ENCODE results near the gene IL20RA.

The IL20RA gene

GRCh38 chr6:136995521-136995920, 49.2 kb downstream of the IL20RA start:
- Histone ChIP-seq H3K36me3 (replicated peaks; ENCODE audit: insufficient read depth, low read length) (no peaks in the 10 kb centered on the region), H3K27ac (ENCODE audit: low read length) (no peak overlapping the region), H3K79me2 (ENCODE audit: low read length) (no peaks in the 10 kb centered on the region), H3K9ac (ENCODE audit: low read length) (no peak overlapping the region), H3K9me2 (replicated peaks; ENCODE audit: insufficient read depth, low read length) (no peaks in the 10 kb centered on the region), H3K4me1 (ENCODE audit: low read length) (no peaks in the 10 kb centered on the region), H3K9me3 (replicated peaks; ENCODE audit: insufficient read depth, low read length) (no peaks in the 10 kb centered on the region), H3K4me2 (ENCODE audit: low read depth, low read length) (no peak overlapping the region), H4K20me1 (ENCODE audit: insufficient read depth, low read length) (no peaks in the 10 kb centered on the region), H2AFZ (ENCODE audit: low read length) (no peak overlapping the region), H3F3A (ENCODE audit: insufficient read depth, low read length) (no peaks in the 10 kb centered on the region), H3K27me3 (replicated peaks; ENCODE audit: insufficient read depth, low read length) (no peaks in the 10 kb centered on the region), H3K4me3 (ENCODE audit: low read length) (no peak overlapping the region)
- TF ChIP-seq EZH2phosphoT487 (IDR thresholded peaks at IDR 0.05; ENCODE audit: low read length) (no peak), EZH2 (optimal IDR thresholded peaks at IDR 0.05; ENCODE audit: low read depth, low read length) (no peak), CTCF (IDR thresholded peaks at IDR 0.05; ENCODE audit: low read length) (no peak)
- DNase-seq: no peak

DNA sequence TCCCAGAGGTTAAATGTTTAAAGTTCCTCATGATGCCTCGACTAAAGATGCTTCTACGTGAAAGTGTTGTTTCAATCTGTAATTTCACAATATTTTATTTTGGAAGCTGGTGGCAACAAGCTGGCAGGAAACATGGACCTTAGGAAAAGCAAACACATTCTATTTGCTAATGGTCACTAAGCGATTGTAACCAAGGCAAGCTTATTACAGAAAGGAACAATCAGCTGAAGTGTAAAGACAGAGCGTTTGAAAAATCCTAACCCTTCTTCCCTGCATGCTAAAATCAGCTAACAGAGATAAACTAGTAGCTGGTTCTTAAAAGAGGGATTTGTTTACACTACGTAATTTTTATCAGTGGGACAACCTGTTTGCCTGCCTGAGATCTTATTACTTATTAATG, 50.0 kb downstream of the IL20RA start:
- no peak overlapping the region for H3K4me3 ChIP-seq (ENCODE audit: low read length)
- no peaks in the 10 kb centered on the region for H4K20me1 ChIP-seq (ENCODE audit: insufficient read depth, low read length)
- no peaks in the 10 kb centered on the region for H3K9me3 ChIP-seq (replicated peaks; ENCODE audit: insufficient read depth, low read length)
- no peak overlapping the region for H3K27ac ChIP-seq (ENCODE audit: low read length)
- TF ChIP-seq CTCF (IDR thresholded peaks at IDR 0.05; ENCODE audit: low read length) (no peak), EZH2phosphoT487 (IDR thresholded peaks at IDR 0.05; ENCODE audit: low read length) (no peak), EZH2 (optimal IDR thresholded peaks at IDR 0.05; ENCODE audit: low read depth, low read length) (no peak)
- no peaks in the 10 kb centered on the region for H3K27me3 ChIP-seq (replicated peaks; ENCODE audit: insufficient read depth, low read length)
- H3K79me2 ChIP-seq (ENCODE audit: low read length): no peaks in the 10 kb centered on the region
- H3K9me2 ChIP-seq (replicated peaks; ENCODE audit: insufficient read depth, low read length): no peaks in the 10 kb centered on the region
- H2AFZ ChIP-seq (ENCODE audit: low read length): no peak overlapping the region
- H3F3A ChIP-seq (ENCODE audit: insufficient read depth, low read length): no peaks in the 10 kb centered on the region
- H3K9ac ChIP-seq (ENCODE audit: low read length): no peak overlapping the region
- H3K4me2 ChIP-seq (ENCODE audit: low read depth, low read length): no peak overlapping the region
- DNase-seq: no peak
- H3K4me1 ChIP-seq (ENCODE audit: low read length): no peaks in the 10 kb centered on the region
- H3K36me3 ChIP-seq (replicated peaks; ENCODE audit: insufficient read depth, low read length): no peaks in the 10 kb centered on the region

DNA sequence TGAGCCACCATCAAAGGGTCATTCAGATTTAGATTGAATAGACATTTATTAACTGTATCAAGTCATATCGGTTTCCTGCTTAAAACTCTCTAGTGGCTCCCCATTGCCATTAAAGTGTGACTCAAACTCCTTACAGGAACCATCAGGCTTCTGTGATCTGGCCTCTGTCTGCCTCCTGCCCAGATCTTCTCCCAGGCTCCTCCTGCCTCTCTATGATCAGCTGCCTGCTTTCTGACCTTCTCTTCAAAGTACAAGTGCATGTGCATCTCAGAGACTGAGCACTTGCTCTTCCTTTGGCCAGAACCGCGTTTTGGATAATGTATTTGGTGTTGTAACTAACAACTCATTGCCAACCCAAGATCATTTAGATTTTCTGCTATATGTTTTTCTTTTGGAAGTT, 52.7 kb downstream of the IL20RA start:
- no peaks in the 10 kb centered on the region for H3K9me3 ChIP-seq (replicated peaks; ENCODE audit: insufficient read depth, low read length)
- no peak for DNase-seq
- H3K4me2 ChIP-seq (ENCODE audit: low read depth, low read length): no peak overlapping the region
- no peak overlapping the region for H3K27ac ChIP-seq (ENCODE audit: low read length)
- H3K4me1 ChIP-seq (ENCODE audit: low read length): no peaks in the 10 kb centered on the region
- H2AFZ ChIP-seq (ENCODE audit: low read length): no peak overlapping the region
- TF ChIP-seq EZH2phosphoT487 (IDR thresholded peaks at IDR 0.05; ENCODE audit: low read length) (no peak), CTCF (IDR thresholded peaks at IDR 0.05; ENCODE audit: low read length) (no peak), EZH2 (optimal IDR thresholded peaks at IDR 0.05; ENCODE audit: low read depth, low read length) (no peak)
- H3K9ac ChIP-seq (ENCODE audit: low read length): no peak overlapping the region
- H3K27me3 ChIP-seq (replicated peaks; ENCODE audit: insufficient read depth, low read length): no peaks in the 10 kb centered on the region
- H3K79me2 ChIP-seq (ENCODE audit: low read length): no peaks in the 10 kb centered on the region
- no peak overlapping the region for H3K4me3 ChIP-seq (ENCODE audit: low read length)
- no peaks in the 10 kb centered on the region for H3K36me3 ChIP-seq (replicated peaks; ENCODE audit: insufficient read depth, low read length)
- H4K20me1 ChIP-seq (ENCODE audit: insufficient read depth, low read length): no peaks in the 10 kb centered on the region
- H3K9me2 ChIP-seq (replicated peaks; ENCODE audit: insufficient read depth, low read length): no peaks in the 10 kb centered on the region
- no peaks in the 10 kb centered on the region for H3F3A ChIP-seq (ENCODE audit: insufficient read depth, low read length)

Measured in MM.1S (cell line).